SK-N-SH (cell line): ENCODE data around the gene POC1B. TPM values are rescaled to one million over a fixed set of nuclear protein-coding genes. Genes with fewer than 3 reads are reported as not detected.

Experiments used
- CTCF ChIA-PET: fragments of 300-600, 350-600 bp; formaldehyde crosslinking; extraction: SDS; loops from one replicate; lab custom pipeline; 2021; lab: Yijun Ruan, JAX
- POLR2A ChIA-PET: fragments of 350-600 bp; sonication (Branson Sonifier 250); formaldehyde crosslinking; extraction: SDS; loops from one replicate; lab custom pipeline; 2020; ENCODE audit warnings: antibody characterized with exemption, inconsistent platforms; lab: Yijun Ruan, JAX
- DNase-seq: peaks from one replicate; pipeline ENCODE4 v3.0.0; 2012
- H2AFZ ChIP-seq: fragments of 200-600 bp; sonication (generic); 2 replicates; pipeline ENCODE4 v1.8.1; 2016; ENCODE audit warnings: antibody characterized with exemption, mild to moderate bottlenecking, low read depth
- H3F3A ChIP-seq: fragments of 200-600 bp; sonication (generic); replicated peaks from 2 replicates; pipeline ENCODE3; 2016; ENCODE audit warnings: antibody characterized with exemption, mild to moderate bottlenecking; ENCODE audit not compliant: insufficient read depth
- H3K27ac ChIP-seq, 2 experiments: fragments of 200-500 bp in 1 of 2; fragments of 200-600 bp in 1 of 2; sonication (Bioruptor generic) in 1 of 2; sonication (generic), shearing (Covaris generic) in 1 of 2; 2 replicates each; pipeline versions ENCODE4 v1.5.1 to v1.6.1; 2014 to 2016; ENCODE audit warnings: low read depth in 2 of 2, inconsistent platforms in 1 of 2, low read length in 1 of 2, mild to moderate bottlenecking in 1 of 2, mixed read lengths in 1 of 2
- H3K27me3 ChIP-seq: fragments of 200-600 bp; sonication (generic), shearing (Covaris generic); 2 replicates; pipeline ENCODE4 v1.6.1; 2016; ENCODE audit warnings: mixed run types; ENCODE audit not compliant: insufficient read depth
- H3K36me3 ChIP-seq, 2 experiments: fragments of 200-500 bp in 1 of 2; fragments of 200-600 bp in 1 of 2; sonication (Bioruptor generic) in 1 of 2; sonication (generic) in 1 of 2; replicated peaks in 1 of 2; 2 replicates each; pipeline versions ENCODE3 to v1.5.1; 2014 to 2016; ENCODE audit warnings: low read length in 1 of 2, mild to moderate bottlenecking in 1 of 2; ENCODE audit not compliant: insufficient read depth in 2 of 2, control insufficient read depth in 1 of 2
- H3K4me1 ChIP-seq, 2 experiments: fragments of 200-500 bp in 1 of 2; fragments of 200-600 bp in 1 of 2; sonication (Bioruptor generic) in 1 of 2; sonication (generic), shearing (Covaris generic) in 1 of 2; 2 replicates each; pipeline versions ENCODE4 v1.5.1 to v1.6.1; 2014 to 2016; ENCODE audit warnings: low read depth in 1 of 2, low read length in 1 of 2, mixed run types in 1 of 2; ENCODE audit not compliant: insufficient read depth in 2 of 2, control insufficient read depth in 1 of 2
- H3K4me2 ChIP-seq: fragments of 200-600 bp; sonication (generic), shearing (Covaris generic); 2 replicates; pipeline ENCODE4 v1.6.1; 2017; ENCODE audit warnings: mixed run types
- H3K4me3 ChIP-seq, 2 experiments: fragments of 200-500 bp in 1 of 2; fragments of 200-600 bp in 1 of 2; sonication (Bioruptor generic) in 1 of 2; sonication (generic), shearing (Covaris generic) in 1 of 2; 2 replicates each; pipeline versions ENCODE4 v1.5.1 to v1.8.1; 2014 to 2016; ENCODE audit warnings: low read depth in 2 of 2, inconsistent platforms in 1 of 2, low read length in 1 of 2, mild to moderate bottlenecking in 1 of 2, mixed read lengths in 1 of 2, moderate library complexity in 1 of 2
- H3K79me2 ChIP-seq: fragments of 200-600 bp; sonication (generic); 2 replicates; pipeline ENCODE4 v1.8.1; 2017; ENCODE audit warnings: mild to moderate bottlenecking; ENCODE audit not compliant: insufficient read depth
- H3K9ac ChIP-seq: fragments of 200-600 bp; sonication (generic); 2 replicates; pipeline ENCODE4 v1.6.1; 2017; ENCODE audit warnings: mixed run types
- H3K9me2 ChIP-seq: fragments of 200-600 bp; sonication (generic); 2 replicates; pipeline ENCODE4 v1.6.1; 2017; ENCODE audit warnings: mixed run types
- H3K9me3 ChIP-seq: fragments of 200-600 bp; sonication (generic); 2 replicates; pipeline ENCODE4 v1.6.1; 2017; ENCODE audit warnings: mixed run types, mild to moderate bottlenecking, moderate library complexity
- H4K20me1 ChIP-seq: fragments of 200-600 bp; sonication (generic); 2 replicates; pipeline ENCODE4 v1.6.1; 2017; ENCODE audit warnings: mild to moderate bottlenecking, mixed run types; ENCODE audit not compliant: insufficient read depth
- CHD2 ChIP-seq: fragments of 150-350 bp; IDR thresholded peaks from 2 replicates; pipeline ENCODE4 v1.6.1; 2018; ENCODE audit warnings: low read length; ENCODE audit not compliant: partially characterized antibody
- ELF1 ChIP-seq: IDR thresholded peaks from 2 replicates; pipeline ENCODE4 v1.4.0; 2012
- FOSL2 ChIP-seq: IDR thresholded peaks from 2 replicates; pipeline ENCODE4 v1.4.0; 2012; ENCODE audit warnings: low read depth, mild to moderate bottlenecking, moderate library complexity, borderline replicate concordance
- FOXJ3 ChIP-seq: sonication (generic); formaldehyde crosslinking; IDR thresholded peaks from 2 replicates; pipeline ENCODE4 v1.5.1; 2020; ENCODE audit warnings: mild to moderate bottlenecking, missing genetic modification reagents
- FOXM1 ChIP-seq: IDR thresholded peaks from 2 replicates; pipeline ENCODE4 v1.4.0; 2012; ENCODE audit warnings: low read depth, mild to moderate bottlenecking
- GABPA ChIP-seq: IDR thresholded peaks from 2 replicates; pipeline ENCODE4 v1.4.0; 2012; ENCODE audit warnings: low read depth, mild to moderate bottlenecking
- MAX ChIP-seq: IDR thresholded peaks from 2 replicates; pipeline ENCODE4 v1.4.0; 2012; ENCODE audit warnings: low read depth
- MEF2A ChIP-seq: IDR thresholded peaks from 2 replicates; pipeline ENCODE4 v1.4.0; 2012; ENCODE audit warnings: low read depth, borderline replicate concordance
- MXI1 ChIP-seq: IDR thresholded peaks from 2 replicates; pipeline ENCODE4 v1.6.1; 2012; ENCODE audit warnings: mild to moderate bottlenecking, low read depth, low read length, improper control_type of control experiment
- NFIC ChIP-seq: IDR thresholded peaks from 2 replicates; pipeline ENCODE4 v1.4.0; 2012; ENCODE audit warnings: borderline replicate concordance
- PBX3 ChIP-seq: IDR thresholded peaks from 2 replicates; pipeline ENCODE4; 2012
- POLR2AphosphoS5 ChIP-seq: IDR thresholded peaks from 2 replicates; pipeline ENCODE4 v1.6.1; 2012; ENCODE audit warnings: low read depth, low read length
- RAD21 ChIP-seq: IDR thresholded peaks from 2 replicates; pipeline ENCODE4 v1.6.1; 2012; ENCODE audit warnings: mild to moderate bottlenecking, low read length
- RCOR1 ChIP-seq: fragments of 150-350 bp; IDR thresholded peaks from 2 replicates; pipeline ENCODE4 v1.6.1; 2017; ENCODE audit warnings: antibody characterized with exemption, low read length
- RFX5 ChIP-seq: IDR thresholded peaks from 2 replicates; pipeline ENCODE4 v1.6.1; 2012; ENCODE audit warnings: mild to moderate bottlenecking, improper control_type of control experiment, low read length
- RXRA ChIP-seq: IDR thresholded peaks from 2 replicates; pipeline ENCODE4 v1.4.0; 2012; ENCODE audit warnings: low read depth, mild to moderate bottlenecking, borderline replicate concordance
- SIN3A ChIP-seq: IDR thresholded peaks from 2 replicates; pipeline ENCODE4 v1.6.1; 2012; ENCODE audit warnings: low read depth, mild to moderate bottlenecking, low read length, moderate library complexity, borderline replicate concordance
- TCF12 ChIP-seq: IDR thresholded peaks from 2 replicates; pipeline ENCODE4 v1.4.0; 2012
- USF1 ChIP-seq: IDR thresholded peaks from 2 replicates; pipeline ENCODE4 v1.4.0; 2012; ENCODE audit warnings: low read depth, borderline replicate concordance
- USF2 ChIP-seq: fragments of 150-350 bp; IDR thresholded peaks from 2 replicates; pipeline ENCODE4 v1.6.1; 2017; ENCODE audit warnings: antibody characterized with exemption, low read length, low read depth, borderline replicate concordance
- YY1 ChIP-seq: IDR thresholded peaks from 2 replicates; pipeline ENCODE4 v1.4.0; 2012; ENCODE audit warnings: low read depth, mild to moderate bottlenecking
- WGBS: methylation state at CpG from one replicate; pipeline ENCODE4 v1.1.6; 2017; ENCODE audit warnings: low lambda C conversion rate; 5-methylcytosine and 5-hydroxymethylcytosine counted together
- polyA plus RNA-seq, 3 experiments: library from polyadenylated mRNA; depleted of rRNA; stranded (reverse); fragments of >200 nt; gene quantifications; 2 replicates each; pipeline ENCODE4 v1.2.3, GENCODE V29; 2012

Gene POC1B
- polyA plus RNA-seq, 1 of the 3 experiments (the other 2 are of a cell fraction) = 4.0 TPM

- H2AFZ ChIP-seq = no peak overlapping the region
- no peaks in the 10 kb centered on the region for H3K9me3 ChIP-seq
- no peaks in the 10 kb centered on the region for H4K20me1 ChIP-seq
- H3K9me2 ChIP-seq = no peaks in the 10 kb centered on the region
- no peak overlapping the region for H3K9ac ChIP-seq
- H3K36me3 ChIP-seq = no peaks in the 10 kb centered on the region
- H3K27me3 ChIP-seq = no peaks in the 10 kb centered on the region
- H3K4me1 ChIP-seq = 0 out of 4 replicates have a peak, but pooled peaks cover 0 to 5% of the 10 kb centered on the region in 2 experiments
- POLR2A ChIA-PET = no interaction called here
- H3K79me2 ChIP-seq = no peaks in the 10 kb centered on the region
- WGBS = 90% methylated on average over 4 of the region's 4 CpGs
- no peak for DNase-seq
- no peak overlapping the region for H3K4me3 ChIP-seq
- H3K4me2 ChIP-seq = no peak overlapping the region
- CTCF ChIA-PET = interaction anchor here (1.2 kb wide), 1 partner anchor 417 kb away, joined by 3 read pairs; no protein-coding TSS in a partner anchor
- no peaks in the 10 kb centered on the region for H3F3A ChIP-seq
- peak overlapping the region in 1 of 2 experiments; percentile 1; a peak in 1 of 4 replicates for H3K27ac ChIP-seq
- TF ChIP-seq ELF1 = no peak
- TF ChIP-seq NFIC = no peak
- no peak for TF ChIP-seq GABPA
- no peak for TF ChIP-seq RXRA
- TF ChIP-seq USF2 = no peak
- TF ChIP-seq USF1 = no peak
- TF ChIP-seq RAD21 = no peak
- no peak for TF ChIP-seq MXI1
- TF ChIP-seq FOXJ3 (CRISPR knock-in tag) = no peak
- TF ChIP-seq MAX = no peak
These were observed 92.2 kb downstream of the POC1B start for GRCh38 chr12:89433634-89434033.

GRCh38 chr12:89432396-89432795 is 93.5 kb downstream of the POC1B start:
- DNase-seq = no peak
- TF ChIP-seq FOXJ3 (CRISPR knock-in tag) (no peak), CHD2 (no peak), RXRA (no peak), TCF12 (no peak), USF2 (no peak), FOXM1 (no peak), SIN3A (no peak), PBX3 (no peak), RFX5 (no peak), RCOR1 (no peak), MEF2A (no peak), FOSL2 (no peak), ELF1 (no peak), POLR2AphosphoS5 (no peak), MAX (no peak), RAD21 (no peak), YY1 (no peak)
- Histone ChIP-seq H3K36me3 (no peaks in the 10 kb centered on the region), H4K20me1 (no peaks in the 10 kb centered on the region), H3F3A (no peaks in the 10 kb centered on the region), H3K4me2 (no peak overlapping the region), H3K9ac (no peak overlapping the region), H3K9me2 (no peaks in the 10 kb centered on the region), H3K4me1 (0 out of 4 replicates have a peak, but pooled peaks cover 0 to 5% of the 10 kb centered on the region in 2 experiments), H3K9me3 (no peaks in the 10 kb centered on the region), H3K27ac (no peak overlapping the region), H3K27me3 (no peaks in the 10 kb centered on the region), H2AFZ (no peak overlapping the region), H3K4me3 (no peak overlapping the region), H3K79me2 (no peaks in the 10 kb centered on the region)
- ChIA-PET CTCF (interaction anchor here (1.2 kb wide), 1 partner anchor 416 kb away, joined by 3 read pairs; no protein-coding TSS in a partner anchor), POLR2A (no interaction called here)
- 95% methylated on average over 1 of the region's 1 CpG for WGBS
